Subcutaneous adipose tissue (tissue), 4 donors: ENCODE measurements around the gene NOX1. TPM values are rescaled to one million over a fixed set of nuclear protein-coding genes. Genes with fewer than 3 reads are reported as not detected.

Experiments used
- CTCF ChIP-seq: fragments of 450-650 bp; IDR thresholded peaks from one replicate; pipeline ENCODE4 v1.5.1; 2016; ENCODE audit warnings: low read depth, mild to moderate bottlenecking, control low read depth, antibody characterized with exemption, moderate library complexity
- total RNA-seq, 4 donors: library from RNA; depleted of rRNA; stranded (reverse); fragments of >200 nt; gene quantifications; one replicate each; pipeline ENCODE4 v1.1.0, GENCODE V29; 2016

The NOX1 gene
- total RNA-seq, 4 donors from 2014 or later = not detected

GRCh38 chrX:100883654-100884053, 9.5 kb upstream of the NOX1 start:
- no peak for TF ChIP-seq CTCF

- no peak for TF ChIP-seq CTCF
These were observed 6.2 kb upstream of the NOX1 start for GRCh38 chrX:100880368-100880767.

GRCh38 chrX:100871594-100872560, 2.3 kb downstream of the NOX1 start:
- TF ChIP-seq CTCF = no peak

GRCh38 chrX:100870527-100870926, 3.6 kb downstream of the NOX1 start:
- no peak for TF ChIP-seq CTCF

GRCh38 chrX:100868273-100868672, 5.9 kb downstream of the NOX1 start:
- no peak for TF ChIP-seq CTCF

GRCh38 chrX:100864657-100865391, 9.3 kb downstream of the NOX1 start:
- no peak for TF ChIP-seq CTCF

- no peak for TF ChIP-seq CTCF
These were observed 10.8 kb downstream of the NOX1 start for GRCh38 chrX:100863326-100863864.
